ENCODE results near the gene ZFPL1.

The ZFPL1 gene

DNA sequence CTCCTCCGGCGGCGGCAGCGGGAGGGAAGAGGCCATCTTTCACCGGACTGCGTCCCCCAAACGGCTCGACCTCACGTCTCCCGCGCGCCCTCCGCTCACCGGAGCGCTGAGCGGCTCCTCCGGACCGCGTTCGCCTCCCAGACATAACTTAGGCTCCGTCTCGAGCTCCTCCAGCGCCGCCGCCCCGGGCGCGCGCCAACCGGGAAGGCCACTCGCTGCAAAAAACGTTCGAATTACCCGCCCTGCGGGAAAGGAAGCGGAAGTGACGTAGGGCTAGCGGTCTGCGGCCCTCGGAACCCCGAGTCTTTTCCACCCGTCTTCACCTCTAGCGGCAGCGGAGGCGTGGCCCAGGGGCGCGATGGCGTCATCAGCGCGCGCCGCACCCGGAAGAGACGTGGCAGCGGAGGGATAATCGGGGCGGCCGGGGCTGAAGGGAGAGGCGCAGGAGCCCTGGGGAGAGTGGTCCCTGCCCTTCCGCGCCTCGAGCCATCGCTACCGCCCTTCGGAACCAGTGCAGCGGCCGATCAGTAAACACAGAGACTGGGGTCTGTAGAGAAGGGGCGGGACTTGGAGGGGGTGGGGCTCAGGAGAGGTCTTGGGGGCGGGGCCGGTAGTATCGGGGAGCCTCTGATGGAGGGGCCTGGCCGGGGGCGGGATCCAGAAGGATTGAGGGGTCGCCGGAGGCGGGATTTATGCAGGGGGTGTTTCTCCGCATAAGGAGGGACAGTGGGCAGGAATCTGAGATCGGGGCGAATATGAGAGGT, at the start of gene ZFPL1, which contains the start of gene CDCA5:
ZFPL1 (plus strand) TSS at position 389 of the 764 bp plus-strand sequence. CDS start 477 bp downstream, outside the sequence.
CDCA5 (minus strand) TSS at position 207 of the 764 bp plus-strand sequence; CDS start at position 145, 62 bp downstream.
- FAIRE-seq: no peak

DNA sequence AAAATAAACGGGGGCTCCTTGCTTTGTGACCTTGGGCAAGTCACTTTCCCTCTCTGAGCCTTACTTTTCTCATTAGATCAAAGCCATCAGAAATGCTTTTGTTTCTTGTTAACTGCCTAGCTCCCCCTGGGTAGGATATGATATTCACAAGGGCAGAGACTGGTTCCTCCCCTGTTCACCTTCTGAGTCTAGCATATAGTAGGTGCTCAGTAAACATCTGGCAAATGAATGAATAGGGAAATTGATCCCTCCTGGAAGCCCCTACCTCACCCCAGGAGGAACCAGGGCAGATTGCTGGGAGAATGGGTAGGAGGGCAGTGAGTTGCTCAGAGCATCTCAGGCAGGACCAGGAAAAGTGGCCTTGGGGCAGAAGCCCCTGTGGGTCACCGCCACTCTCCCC, 49.6 kb upstream of the ZFPL1 start:
- no peak for FAIRE-seq

DNA sequence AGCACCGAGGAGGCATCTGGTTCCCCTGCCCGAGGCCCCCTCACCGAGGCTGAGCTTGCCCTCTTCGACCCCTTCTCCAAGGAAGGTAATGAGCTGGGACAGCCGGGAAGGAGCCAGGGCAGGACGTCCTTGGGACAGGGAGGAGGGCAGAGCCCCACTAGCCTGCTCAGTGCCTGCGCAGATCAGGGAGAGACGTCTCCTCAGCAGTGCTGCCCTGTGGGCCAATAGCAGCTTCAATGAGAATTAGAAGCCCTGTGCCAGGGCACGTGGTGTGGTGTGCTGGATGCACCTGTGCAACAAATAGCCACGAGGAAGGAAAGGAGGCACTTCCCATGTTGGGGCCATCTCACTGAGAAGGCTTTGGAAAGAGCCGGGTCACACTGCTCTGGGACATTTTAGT, 48.4 kb upstream of the ZFPL1 start:
- FAIRE-seq: no peak

DNA sequence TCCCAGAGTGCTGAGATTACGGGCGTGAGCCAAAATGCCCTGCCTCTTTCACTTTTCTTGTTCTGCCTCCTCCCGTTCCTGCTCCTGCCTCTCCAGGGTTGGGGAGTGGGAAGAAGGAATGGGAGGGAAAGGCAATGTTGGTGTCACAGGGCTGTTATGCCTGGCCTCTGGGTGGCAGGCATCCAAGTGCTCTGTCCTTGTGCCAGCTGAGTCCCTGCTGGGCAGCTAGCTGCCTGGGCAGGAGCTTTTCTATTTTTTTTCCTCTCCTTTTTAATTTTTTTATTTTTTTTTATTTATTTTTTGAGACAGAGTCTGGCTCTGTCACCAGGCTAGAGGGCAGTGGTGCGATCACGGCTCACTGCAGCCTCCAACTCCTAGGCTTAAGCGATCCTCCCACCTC, 47.1 kb upstream of the ZFPL1 start:
- FAIRE-seq: no peak

DNA sequence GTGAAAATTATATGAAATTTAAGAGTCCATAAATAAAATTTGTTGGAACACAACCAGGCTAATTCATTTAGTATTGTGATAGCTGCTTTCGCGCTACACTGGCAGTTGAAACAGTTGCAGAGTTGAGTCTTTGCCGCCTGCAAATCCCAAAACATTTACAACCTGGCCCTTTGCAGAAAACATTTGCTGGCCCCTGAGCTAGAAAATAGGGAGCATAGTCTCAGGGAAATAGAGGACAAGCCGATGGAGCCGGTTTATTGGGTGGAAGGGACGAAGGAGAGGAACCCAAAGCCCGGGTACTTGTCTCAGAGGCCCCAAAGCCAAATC, 43.5 kb upstream of the ZFPL1 start:
- no peak for FAIRE-seq

DNA sequence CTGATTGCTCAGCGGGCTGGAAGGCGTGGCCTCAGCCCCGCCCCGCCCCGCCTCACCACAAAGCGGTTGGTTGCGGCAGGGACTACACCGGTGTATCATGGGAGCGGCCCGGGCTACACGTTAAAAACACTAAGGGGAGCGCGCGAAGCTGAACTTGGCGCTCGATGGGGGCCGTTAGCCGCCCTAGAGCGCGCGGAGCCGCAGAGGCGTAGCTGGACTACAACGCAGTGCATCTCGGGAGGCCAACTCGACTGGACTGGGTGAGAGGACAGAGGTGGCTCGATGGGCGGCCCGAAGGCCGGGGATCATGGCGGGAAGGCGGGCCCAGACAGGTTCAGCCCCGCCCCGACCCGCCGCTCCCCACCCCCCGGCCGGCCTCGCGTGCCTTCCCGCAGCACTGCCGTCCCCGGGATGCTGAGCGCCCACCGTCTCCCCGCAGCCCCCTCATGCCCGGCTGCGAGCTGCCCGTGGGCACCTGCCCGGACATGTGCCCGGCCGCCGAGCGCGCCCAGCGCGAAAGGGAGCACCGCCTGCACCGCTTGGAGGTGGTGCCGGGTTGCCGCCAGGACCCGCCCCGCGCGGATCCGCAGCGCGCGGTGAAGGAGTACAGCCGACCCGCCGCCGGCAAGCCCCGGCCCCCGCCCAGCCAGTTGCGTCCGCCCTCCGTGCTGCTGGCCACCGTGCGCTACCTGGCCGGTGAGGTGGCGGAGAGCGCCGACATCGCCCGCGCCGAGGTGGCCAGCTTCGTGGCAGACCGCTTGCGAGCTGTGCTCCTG, 43.0 kb upstream of the ZFPL1 start, which contains the start of gene SAC3D1:
SAC3D1 (plus strand) TSS at position 364 of the 776 bp plus-strand sequence; CDS start at position 447, 83 bp downstream.
- FAIRE-seq: peak; percentile 94

DNA sequence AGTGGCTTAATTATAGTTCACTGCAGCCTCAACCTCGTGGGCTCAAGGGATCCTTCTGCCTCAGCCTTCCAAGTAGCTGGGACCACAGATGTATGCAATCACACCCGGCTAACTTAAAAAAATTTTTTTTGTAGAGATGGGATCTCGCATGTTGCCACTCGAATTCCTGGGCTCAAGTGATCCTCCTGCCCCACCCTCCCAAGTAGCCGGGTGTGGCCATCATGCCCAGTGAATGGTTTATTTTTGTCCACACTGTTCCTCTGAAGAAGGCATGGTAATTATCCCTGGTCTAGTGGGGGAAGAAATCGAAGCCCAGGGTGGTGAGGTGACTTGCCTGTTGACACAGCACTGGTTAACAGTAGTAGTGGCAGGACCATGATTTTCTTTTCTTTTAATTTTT, 41.1 kb upstream of the ZFPL1 start:
- no peak for FAIRE-seq

DNA sequence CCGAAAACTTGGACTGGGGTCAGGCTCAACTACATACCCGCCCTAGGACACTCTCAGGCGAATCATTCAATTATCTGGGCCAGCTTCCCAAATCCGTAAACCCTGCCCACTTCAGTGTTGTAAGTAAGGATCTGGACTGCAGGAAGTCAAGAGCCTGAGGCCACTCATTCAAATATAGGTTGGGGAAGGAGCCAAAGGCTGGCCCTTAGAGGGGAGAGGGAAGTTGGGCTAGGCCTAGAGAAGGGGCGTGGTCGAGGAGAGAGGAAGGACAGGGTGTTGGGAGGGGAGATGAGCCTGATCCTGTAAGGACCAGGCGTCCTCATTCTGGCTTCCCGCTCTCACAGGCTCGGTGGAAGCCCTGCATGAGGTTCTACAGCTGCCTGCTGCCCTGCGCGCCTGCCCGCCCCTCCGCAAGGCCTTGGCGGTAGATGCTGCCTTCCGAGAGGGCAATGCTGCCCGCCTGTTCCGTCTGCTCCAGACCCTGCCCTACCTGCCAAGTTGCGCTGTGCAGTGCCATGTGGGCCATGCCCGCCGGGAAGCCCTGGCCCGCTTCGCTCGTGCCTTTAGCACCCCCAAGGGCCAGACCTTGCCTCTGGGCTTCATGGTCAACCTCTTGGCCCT, 40.0 kb upstream of the ZFPL1 start:
- FAIRE-seq: no peak

DNA sequence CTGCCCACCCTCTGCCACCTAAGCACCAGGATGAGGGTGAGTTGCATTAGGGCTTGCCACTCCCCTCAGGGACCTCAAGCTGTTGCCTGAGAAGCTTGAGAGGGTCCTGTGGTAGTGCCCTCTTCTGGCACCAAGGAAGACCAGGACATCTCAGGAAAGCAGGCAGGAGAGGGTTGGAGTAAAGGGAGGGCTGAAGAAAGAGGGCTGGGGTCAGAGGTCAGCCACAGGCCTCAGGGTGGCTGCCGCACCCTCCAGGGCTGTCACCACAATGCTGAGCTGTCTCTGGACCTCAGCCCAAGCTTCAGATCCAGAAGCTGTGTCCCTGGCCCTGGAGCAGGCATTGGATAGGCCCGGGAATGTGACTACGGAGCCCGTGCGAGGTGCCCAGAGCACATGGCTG, 39.0 kb upstream of the ZFPL1 start:
- FAIRE-seq: no peak

DNA sequence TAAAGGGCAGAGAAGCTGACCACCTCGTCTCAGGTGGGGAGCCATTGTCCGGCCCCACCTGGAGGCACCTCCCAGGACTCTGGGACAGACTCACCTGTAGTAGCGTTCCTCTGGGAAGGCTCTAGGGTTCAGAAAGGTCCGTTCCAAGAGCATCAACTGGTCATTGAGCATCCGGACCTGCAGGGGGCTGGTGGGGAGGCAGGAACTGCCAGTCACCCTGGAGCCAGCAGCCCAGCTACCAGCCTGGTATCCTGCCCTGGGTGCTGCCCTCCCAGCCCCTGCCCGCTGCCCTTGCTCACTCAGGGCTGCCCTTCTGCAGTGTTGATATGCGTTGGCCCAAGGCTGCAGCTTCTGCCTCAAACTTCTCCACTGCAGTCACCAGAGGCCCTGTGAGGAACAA, 38.3 kb upstream of the ZFPL1 start:
- FAIRE-seq: no peak

DNA sequence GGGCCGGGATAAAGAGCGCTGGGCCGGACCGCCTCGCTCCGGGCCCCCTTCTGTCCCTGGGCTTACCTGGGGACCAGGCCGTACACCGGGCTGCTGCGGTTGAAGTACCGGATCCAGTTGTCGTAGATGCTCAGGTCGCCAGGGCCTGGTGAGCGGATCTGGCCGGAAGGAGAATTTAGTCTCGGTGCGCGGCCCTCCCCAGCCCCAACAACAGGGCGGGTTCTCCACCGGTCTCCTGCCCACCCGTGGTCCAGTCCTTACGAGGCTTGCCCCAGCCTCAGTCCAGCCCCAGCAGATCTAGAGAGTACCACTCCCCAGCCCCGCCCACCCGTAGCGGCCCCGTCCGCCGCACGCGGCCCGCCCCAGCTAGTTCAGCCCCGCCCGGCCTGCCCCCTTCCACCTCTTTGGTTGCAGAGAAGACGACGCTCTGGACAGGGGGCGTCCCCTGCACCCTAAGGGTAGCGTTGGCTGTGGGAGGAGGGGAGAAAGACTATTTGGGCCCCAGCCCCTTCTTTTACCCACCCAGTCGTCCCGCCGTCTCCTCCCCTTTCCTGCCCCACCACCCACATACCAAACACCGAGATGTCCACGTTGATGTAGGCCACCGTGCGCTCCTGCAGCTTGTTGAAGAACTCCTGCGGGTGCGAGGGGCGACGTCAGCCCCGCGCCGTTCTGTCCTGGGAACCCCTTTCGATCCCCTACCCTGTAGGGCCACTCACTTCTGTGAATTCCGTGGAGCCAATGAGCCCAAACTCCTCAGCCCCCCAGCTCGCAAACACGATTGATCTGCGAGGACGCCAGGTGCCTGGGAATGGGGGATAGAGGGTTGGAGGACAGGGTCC, 36.2 kb upstream of the ZFPL1 start:
- FAIRE-seq: no peak

DNA sequence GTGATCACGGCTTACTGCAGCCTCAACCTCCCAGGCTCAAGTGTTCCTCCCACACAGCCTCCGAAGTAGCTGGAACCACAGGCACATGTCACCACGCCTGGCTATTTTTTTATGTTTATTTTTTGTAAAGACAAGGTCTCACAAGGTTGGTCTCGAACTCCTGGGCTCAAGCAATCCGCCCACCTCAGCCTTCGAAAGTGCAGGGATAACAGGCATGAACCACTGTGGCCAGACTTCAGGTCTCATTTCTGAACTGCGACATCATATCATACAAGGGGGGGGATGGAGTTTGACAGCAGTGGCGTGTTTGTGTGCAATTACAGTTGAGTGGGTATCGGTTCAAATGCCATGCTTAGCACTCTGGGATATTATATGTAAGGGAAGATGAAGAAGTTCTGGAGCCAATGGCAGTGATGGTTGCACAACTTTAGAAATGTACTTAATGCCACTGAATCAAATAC, 32.6 kb upstream of the ZFPL1 start:
- no peak for FAIRE-seq

DNA sequence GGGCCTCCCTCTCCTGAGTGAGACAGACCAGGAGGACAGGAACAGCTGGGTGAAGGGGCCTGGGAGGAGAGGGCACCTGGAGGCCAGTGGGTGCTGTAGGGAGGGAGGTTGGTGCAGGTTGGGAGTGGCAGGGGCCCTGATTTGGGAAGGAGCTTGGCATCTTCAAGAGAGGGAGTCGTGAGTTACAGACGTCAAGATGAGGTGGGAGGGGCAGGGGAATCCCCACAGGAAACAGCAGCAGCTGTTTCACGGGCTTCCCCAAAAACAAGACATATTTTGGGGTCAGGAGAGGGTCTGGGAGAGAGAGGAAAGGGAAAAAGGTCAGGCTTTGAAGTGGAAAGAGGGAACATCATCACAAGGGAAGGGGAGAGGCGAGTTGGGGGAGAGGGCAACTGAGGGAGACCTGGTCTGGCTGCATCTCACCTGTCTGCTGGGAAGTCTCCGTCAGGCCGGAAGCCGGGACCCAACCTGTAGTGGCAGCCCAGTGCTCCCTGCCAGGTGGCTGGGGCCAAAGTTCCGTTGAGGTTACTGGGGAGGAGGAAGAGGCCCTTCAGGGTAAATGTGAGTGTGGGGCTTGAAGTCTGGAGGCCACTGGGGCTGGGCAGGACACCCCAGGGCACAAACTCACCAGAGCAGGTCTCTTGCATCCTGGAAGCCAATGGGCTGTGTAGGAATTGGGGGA, 30.1 kb upstream of the ZFPL1 start:
- FAIRE-seq: no peak

DNA sequence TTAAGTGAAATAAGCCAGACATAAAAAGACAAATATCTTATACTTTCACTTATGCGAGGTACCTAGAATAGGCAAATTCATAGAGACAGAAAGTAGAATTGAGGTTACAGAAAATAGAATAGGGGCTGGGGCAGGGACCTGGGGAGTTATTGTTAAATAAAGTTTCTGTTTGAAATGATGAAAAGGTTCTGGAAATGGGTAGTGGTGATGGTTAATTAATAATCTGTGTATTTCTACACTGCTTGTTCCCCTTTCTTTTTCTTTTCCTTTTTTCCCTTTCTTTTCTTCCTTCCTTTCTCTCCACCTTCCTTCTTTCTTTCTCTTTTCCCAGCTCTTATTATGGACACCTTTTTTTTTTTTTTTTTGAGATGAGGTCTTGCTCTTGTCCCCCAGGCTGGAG, 28.5 kb upstream of the ZFPL1 start:
- FAIRE-seq: no peak

DNA sequence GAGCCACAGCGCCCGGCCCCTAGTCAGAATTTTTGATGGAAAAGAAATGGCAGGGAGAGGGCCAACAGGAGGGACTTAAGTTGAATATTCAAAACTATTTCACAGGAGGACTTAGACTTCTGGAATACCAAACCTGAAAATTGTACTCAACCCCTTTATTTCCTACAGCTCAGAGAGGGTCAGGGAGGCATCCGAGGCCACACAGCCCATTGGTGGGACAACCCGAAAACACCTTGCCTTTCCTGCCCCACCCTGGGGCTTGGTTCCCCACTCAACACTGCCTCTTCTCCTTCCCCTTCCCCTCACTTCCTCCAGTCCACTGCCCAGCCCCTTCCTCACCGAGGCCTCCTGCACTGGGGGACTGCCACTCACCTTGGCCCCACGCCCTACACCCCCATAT, 27.0 kb upstream of the ZFPL1 start:
- no peak for FAIRE-seq

DNA sequence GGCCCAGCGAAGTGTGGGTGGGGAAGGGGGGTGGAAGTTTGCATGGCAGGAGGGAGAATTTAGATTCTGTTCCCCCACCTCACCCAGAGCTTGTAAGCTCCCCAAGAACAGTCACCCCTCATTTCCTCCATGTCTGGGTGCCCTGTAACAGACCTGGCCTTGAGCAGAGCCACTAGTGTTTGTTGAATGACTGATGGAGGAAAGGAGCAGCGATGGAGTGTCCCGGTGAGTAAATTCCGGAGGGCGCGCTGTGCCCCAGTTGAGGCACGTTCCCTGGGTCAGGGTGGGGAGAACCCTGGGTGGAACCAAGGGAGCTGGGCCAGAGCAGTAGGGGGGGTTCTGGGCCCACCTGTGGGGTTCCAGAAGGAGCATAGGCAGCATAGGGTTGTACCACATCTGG, 26.5 kb upstream of the ZFPL1 start:
- no peak for FAIRE-seq

DNA sequence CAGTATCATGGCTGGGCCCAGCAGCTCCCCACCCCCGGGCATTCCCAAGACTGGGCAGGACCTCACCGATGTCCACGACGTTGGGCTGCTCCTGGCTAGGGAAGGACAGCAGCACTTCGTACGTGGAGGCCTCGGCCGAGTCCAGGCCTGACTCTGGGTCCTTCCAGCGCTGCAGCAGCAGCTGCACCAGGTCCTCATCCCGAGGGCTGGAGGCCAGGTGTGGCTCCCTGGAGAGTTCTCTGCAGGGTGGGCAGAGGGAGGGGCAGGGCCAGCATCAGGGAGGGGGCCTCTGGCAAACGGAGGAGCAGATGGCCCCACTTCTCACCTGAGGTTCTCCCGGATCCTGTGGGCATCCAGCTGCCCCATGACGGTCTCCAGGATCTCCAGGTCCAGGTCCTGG, 26.0 kb upstream of the ZFPL1 start:
- FAIRE-seq: no peak

DNA sequence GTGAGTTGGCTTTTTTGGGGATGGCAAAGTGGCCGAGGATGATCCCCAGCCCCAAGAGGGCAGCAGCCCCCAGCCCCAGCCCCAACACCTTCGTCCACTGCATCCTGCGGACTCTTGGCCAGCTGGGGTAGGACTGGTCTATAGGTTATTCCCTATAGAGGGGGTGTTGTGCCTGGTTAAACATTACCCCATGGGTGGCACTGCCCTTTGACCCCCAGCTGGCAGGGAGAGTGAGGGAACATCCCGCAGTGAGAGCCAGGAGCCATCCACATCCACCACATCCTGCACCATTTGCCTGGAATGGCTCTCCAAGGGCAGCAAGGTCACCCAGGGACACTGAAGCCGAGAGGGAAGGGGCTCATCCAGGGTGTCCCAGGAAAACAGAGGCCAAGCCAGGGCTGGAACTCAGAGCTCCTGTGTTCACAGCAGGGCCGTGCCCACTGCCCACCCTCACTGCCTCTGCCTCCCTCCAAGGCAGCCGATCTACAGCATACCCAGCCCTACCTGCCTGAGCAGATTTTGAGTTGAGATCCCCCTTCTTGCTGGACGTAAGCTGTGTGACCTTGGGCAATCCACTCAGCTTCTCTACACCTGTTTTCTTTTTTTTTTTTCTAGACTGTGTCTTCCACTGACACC, 25.5 kb upstream of the ZFPL1 start, which contains the start of gene NAALADL1:
NAALADL1 (minus strand) TSS at position 135 of the 636 bp plus-strand sequence; CDS start at position 103, 32 bp downstream.
- FAIRE-seq: no peak

DNA sequence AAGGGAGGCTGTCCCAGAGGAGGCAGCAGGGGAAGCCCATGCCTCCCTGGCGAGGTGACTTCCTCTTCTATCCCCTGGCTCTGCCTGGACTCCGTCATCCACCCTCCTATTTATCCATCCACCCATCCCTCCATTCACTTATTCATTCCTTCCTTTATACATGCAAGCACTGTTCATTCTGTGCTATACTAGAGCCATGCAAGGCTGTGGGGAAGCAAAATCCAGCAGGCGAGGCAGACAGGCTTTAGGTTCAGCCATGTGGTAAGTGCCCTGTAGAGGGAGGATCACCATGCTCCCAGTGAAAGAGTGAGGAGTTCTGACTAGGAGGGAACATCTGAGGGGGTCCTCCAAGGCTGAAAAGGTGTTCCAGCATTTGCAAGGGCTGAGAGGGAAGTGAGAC, 24.5 kb upstream of the ZFPL1 start:
- no peak for FAIRE-seq

DNA sequence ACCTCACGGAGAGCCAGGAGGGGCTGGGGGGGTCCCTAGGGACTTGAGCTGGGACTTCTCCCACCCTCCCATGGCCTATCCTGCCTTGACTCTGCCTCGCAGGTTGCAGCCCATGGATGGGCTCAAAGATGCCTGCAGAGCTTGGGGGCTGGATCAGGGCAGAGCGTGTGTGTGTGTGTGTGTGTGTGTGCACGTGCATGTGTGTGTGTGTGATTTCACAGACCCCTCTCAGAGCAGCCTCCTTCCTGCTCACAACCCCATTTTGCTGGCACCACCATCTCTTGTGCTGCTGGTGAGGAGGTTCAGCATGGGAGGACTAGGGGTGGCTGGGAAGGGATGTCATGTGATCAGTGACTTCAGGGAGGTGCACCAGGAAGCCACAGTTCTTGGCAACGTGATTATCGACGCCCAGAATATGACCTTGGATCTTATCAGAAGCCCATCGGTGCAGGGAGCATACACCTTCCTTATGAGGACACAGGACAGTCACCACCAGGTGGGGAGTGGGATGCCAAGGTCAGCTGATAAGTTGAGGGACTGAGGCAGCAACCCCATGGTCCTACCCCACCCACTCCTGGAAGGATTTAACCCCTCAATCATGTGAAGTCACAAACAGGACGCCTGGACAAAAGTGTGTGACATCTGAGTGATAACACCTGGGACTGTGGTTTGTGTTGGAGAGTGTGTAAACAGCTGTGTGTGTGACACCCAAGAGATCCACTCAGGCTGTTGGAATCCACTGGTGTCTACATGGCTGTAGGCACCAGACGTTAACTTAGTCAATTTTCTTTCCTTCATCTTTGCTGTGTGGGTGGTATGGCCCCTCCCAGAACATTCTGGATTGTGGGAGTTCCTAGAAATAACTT, 23.8 kb upstream of the ZFPL1 start:
- no peak for FAIRE-seq

Measured in TTC549 (cell line).